B cell (primary cell): ENCODE results near the gene USP22.

ENCODE experiments used
- CTCF ChIP-seq: fragments of 200-600 bp; IDR thresholded peaks from one replicate; pipeline ENCODE4 v1.8.0; 2022; ENCODE audit warnings: antibody characterized with exemption, mild to moderate bottlenecking
- EZH2 ChIP-seq: IDR thresholded peaks from 2 replicates; pipeline ENCODE4 v1.6.1; 2012; ENCODE audit warnings: borderline replicate concordance, low read depth, mild to moderate bottlenecking, moderate library complexity, low read length; ENCODE audit not compliant: insufficient read depth, poor library complexity, severe bottlenecking

GRCh38 chr17:20986767-20987510 is 55.9 kb downstream of the USP22 start:
- no peak for TF ChIP-seq CTCF
- no peak for TF ChIP-seq EZH2
